GM19455 (cell line): Measurements from ENCODE around the gene ELP4.
"Not testable (repeated sequence)": the region's sequence is repeated elsewhere in the genome, so short reads cannot be mapped to it uniquely, and the experiment has no call there.

Experiments used
- ATAC-seq: cut with Tn5 transposase; IDR thresholded peaks from one replicate; pipeline ENCODE4 v1.9.1; 2021; ENCODE audit not compliant: unreplicated experiment

ELP4 gene

DNA sequence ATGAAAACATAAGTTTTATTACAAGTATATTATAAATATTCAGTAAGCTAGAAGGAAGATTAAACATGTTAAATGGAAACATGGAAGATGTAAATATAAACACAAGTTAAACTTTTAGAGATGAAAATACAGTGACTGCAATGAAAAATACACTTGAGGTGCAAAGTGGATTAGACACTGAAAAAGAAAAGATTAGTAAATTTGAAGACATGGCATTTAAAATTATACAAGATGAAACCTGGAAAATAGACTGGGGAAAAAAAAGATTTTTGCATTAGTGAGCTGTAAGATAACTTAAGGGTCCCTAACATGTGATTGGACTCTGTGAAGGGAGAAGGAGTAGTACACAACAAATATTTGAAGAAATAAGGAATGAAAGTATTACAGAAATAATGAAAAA lies 33.3 kb downstream of the ELP4 start:
- no peak for ATAC-seq

DNA sequence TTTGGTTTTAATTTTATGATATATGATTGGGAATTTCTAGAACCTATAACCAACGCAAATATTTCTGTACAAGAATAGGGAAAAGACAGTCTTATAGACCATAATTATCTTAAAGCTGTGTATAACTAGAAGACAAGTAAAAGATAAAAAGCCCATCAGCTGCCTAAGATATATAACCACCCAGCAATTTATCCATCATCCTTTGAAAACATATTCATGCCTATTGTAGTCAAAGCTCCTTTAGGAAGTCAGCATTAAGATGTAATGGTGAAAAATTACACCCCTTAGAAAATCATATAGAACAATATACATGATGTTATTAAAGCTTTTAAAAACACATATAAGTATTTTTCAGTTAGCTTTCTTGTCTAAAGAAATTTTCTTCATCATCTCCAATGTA lies 46.4 kb downstream of the ELP4 start:
- ATAC-seq: no peak

DNA sequence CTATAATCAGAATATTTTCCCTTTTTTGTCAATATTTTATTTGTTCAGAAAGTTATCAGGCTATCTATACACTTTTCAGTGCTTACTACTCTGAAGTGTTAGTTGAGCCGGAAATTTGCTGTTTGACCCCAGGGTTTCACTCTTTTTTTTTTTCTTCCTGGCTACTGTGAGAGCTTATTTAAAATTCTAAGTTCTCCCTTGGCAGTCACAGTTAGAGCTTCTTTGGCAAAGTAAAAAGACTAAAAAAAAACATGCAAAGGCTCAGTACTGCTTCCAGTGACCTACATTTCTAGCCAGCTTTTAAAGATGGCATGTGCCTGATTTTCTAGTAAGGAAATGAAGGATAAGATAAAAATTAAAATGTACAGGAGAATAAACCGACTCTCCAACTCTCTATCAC lies 48.4 kb downstream of the ELP4 start:
- ATAC-seq: no peak

DNA sequence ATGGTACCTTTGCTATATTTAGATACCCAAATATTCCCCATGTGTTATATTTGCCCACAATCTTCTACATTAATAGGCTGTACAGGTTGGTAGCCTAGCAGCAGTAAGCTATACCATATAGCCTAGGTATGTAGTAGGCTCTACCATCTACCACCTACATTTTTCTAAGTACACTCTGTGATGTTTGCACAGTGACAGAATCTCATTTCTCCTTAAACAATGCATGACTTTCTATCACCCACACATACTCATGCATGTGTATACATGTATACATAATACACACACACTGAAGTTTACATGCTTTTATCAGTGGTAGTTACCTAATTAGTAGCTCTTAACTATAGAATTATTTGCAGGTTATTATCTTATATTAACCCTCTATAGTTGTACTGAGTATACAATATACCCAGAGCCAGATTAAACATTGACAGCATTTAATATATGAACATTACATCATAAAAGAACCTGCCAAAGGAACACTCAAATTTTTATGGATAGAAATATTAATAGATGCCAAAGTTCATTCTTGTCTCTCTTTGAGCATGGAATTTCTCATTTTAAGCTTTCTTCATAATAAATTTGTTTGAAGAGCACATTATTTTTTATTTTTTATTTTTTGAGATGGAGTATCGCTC lies 51.4 kb downstream of the ELP4 start:
- no peak for ATAC-seq

DNA sequence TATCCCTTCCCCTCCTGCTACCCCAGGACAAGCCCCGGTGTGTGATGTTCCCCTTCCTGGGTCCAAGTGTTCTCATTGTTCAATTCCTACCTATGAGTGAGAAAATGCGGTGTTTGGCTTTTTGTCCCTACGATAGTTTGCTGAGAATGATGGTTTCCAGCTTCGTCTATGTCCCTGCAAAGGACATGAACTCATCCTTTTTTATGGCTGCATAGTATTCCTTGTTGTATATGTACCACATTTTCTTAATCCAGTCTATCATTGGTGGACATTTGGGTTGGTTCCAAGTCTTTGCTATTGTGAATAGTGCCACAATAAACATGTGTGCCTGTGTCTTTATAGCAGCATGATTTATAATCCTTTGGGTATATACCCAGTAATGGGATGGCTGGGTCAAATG lies 55.0 kb downstream of the ELP4 start:
- not testable (repeated sequence) for ATAC-seq

DNA sequence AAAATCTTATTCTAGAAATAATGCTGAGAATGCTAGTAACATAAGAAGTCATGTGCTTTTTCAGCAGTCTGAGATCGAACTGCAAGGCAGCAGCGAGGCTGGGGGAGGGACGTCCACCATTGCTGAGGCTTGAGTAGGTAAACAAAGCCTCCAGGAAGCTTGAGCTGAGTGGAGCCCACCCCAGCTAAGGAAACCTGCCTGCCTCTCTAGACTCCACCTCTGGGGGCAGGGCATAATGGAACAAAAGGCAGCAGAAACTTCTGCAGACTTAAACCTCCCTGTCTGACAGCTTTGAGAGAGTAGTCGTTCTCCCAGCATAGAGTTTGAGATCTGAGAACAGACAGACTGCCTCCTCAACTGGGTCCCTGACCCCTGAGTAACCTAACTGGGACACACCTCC lies 64.6 kb downstream of the ELP4 start:
- not testable (repeated sequence) for ATAC-seq

DNA sequence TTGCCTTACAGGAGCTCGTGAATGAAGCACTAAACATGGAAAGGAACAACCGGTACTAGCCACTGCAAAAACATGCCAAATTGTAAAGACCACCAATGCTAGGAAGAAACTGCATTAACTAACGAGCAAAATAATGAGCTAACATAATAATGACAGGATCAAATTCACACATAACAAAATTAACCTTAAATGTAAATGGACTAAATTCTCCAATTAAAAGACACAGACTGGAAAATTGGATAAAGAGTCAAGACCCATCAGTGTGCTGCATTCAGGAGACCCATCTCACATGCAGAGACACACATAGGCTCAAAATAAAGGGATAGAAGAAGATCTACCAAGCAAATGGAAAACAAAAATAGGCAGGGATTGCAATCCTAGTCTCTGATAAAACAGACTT lies 66.2 kb downstream of the ELP4 start:
- not testable (repeated sequence) for ATAC-seq

DNA sequence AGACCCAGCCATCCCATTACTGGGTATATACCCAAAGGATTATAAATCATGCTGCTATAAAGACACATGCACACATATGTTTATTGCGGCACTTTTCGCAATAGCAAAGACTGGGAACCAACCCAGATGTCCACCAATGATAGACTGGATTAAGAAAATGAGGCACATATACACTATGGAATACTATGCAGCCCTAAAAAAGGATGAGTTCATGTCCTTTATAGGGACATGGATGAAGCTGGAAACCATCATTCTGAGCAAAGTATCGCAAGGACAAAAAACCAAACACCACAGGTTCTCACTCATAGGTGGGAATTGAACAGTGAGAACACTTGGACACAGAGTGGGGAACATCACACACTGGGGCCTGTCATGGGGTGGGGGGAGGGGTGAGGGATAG lies 69.8 kb downstream of the ELP4 start:
- ATAC-seq: not testable (repeated sequence)

DNA sequence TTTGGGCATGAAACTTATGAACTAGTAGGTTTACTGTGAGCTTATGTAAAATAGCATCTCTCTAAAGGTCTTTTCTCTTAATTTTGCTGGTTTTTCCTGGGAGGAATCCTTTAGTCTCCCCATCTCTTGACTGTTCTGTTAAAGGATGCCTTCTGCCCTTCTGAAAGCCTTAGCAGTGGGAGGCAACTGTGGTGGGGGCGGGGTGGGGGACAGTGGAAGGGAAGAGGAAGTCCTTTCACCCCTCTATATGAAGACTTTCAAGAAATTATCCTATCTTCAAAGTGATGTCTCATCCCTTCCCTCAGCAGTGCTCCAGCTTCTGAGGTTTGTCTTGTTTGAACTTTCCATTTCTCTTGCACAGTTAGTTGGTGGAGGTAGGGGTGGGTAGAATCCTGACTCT lies 73.1 kb downstream of the ELP4 start:
- no peak for ATAC-seq

DNA sequence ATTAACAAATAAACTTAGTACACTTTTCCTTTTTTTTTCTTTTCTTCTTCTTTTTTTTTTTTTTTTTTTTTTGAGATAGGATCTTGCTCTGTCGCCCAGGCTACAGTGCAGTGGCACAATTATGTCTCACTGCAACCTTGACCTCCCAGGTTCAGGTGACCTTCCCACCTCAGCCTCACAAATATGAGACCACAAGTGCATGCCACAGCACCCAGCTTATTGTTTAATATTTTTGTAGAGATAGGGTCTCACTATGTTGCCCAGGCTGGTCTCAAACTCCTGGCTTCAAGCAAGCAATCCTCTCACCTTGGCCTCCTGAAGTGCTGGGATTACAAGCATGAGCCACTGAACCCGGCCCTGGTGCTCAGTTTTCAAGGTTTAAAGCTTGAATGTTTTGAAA lies 88.9 kb downstream of the ELP4 start:
- no peak for ATAC-seq

DNA sequence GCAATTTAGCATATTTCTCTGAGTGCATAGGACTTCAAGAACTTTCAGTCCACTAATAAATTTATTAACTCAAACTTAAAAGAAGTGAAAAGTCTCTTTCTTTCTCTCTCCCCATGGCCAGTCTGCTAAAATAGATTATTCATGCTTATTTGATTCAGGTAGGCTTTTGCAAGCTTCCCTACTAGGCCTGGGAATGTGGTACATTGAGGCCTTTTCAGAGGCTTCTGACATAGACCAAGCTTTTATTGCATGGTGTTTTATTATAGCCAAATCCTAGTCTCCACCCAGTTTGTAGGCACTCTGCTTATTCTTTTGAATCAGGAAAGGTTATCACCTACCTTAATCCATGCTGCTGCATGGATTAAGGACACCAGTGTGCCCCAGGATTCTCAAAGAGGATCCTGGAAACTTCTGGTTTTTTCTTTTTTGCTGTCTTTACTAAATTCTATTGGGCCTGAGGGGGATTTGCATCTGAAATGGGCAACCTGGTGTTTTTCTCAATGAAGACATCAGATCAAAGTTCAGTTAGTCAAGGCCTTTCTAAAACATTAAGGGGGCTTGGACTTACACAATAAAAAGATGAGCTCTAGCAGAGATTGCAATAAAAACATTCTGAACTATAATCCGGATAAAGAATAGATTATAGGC lies 92.2 kb downstream of the ELP4 start:
- ATAC-seq: no peak

DNA sequence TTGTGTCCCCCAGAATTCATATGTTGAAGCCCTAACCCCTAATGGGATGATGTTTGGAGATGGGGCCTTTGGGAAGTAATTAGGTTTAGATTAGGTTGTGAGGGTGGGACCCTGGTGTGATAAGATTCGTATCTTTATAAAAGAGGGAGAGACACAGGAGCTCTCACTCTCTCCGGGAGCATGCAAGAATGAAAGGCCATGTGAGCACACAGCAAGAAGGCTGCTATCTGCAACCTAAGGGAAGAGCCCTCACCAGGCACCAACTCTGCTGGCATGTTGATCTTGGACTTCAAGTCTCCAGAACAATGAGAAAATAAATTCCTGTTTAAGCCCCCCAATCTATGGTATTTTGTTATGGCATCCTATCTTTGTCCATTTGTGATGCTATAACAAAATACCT lies 97.3 kb downstream of the ELP4 start:
- ATAC-seq: no peak

DNA sequence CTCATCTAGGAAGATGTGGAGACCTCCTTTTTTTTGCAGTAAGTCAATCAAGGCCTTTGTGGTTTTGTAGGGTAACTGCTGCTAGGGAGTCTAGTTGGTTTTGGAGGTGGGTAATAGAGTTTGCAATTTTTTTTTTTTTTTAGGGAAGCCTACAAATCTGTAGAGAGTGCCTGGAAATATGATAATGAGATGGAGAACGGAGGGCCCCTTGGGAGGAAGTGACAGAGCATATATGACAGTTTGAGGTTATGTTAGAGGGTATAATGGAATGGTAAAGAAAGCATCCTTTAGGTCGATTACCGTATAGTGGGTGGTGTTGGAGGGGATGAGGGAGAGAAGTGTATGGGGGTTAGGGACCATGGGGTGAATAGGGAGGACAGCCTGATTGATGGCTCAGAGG lies 98.3 kb downstream of the ELP4 start:
- ATAC-seq: no peak

DNA sequence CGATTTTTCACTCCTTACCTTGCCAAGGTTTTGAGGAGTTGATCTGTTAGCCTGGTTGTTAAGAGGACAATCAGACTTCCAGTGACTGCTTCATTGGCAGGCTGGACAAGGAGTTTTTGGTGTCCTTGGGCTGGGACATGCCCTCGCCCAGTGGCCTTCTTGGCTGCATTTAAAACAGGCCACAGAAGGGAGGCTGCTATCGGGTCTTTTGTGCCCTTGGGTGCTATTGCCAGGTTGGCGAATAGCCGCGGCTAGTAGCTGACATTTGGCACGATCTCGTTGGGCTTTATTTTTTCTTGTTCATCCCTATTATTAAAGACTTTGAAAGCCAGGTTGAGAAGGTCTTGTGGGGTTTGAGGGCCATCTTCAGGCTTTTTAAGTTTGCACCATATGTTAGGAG lies 99.4 kb downstream of the ELP4 start:
- no peak for ATAC-seq

DNA sequence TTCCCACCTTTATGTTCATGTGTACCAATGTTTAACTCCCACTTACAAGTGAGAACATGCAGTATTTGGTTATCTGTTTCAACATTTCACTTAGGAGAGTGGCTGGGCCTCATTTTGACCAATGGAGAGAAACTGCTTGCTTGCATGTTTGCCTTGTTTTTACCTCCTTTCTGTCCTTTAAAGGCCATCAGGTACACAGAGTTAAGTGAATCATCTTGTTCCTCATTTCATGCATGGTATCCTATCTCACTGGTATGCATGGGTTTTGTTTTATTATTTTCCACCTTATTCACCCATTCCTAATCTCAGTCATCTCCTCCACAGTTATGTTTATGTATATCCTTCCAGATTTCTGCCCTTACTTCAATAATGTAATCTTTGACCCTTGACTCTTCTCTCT lies 101.0 kb downstream of the ELP4 start:
- no peak for ATAC-seq

DNA sequence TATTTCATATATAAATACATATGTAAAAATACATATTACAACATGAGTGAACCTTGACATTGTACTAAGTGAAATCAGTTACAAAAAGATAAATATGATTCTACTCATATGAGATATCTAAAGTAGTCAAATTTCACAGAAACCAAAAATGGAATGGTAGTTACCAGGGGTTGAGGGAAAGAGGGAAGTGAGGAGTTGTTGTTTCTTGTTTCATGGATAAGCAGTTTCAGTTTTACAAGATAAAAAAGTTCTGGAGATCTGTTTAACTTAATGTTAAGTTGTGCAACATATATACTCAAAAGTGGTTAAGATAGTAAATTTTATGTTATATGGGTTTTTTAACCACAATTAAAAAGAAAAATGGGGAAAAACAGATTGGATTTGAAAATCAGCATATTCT lies 107.7 kb downstream of the ELP4 start:
- ATAC-seq: no peak

DNA sequence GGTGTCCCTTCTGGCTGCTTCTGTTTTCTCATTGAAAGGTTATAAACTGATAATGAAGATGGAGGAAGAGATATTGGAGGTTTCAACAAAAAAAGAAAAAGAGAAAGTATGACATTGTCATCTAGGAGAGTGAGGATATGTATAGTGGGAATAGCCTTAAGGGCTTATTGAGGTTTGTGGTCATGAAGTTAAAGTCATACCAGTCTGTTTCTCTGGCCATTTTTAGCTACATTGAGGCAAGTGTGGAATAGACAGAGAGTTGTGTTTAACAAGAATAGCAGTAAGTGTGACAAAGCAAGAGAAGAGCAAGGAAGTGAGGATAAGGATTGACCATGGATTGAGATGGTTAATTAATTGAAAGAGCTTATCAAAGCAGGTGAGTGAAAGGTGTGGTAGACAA lies 110.4 kb downstream of the ELP4 start:
- ATAC-seq: no peak

DNA sequence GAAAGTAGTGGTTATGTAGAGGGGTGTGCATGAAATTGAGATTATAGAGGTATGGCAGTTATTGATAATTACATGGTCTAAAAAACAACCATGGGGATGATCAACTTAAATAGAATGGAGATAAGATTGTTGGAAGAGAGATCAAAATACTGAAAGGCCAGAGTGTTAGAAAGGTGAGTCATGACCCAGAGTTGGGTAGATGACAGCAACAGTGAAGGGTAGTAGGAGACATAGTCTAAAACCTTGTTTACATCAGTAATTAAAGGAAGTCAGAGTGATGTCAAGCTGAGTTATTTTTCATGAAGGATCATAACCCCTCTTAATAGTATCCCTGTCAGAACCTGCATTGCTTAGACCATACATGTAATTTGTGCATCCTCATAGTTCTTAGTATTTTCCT lies 110.9 kb downstream of the ELP4 start:
- no peak for ATAC-seq

DNA sequence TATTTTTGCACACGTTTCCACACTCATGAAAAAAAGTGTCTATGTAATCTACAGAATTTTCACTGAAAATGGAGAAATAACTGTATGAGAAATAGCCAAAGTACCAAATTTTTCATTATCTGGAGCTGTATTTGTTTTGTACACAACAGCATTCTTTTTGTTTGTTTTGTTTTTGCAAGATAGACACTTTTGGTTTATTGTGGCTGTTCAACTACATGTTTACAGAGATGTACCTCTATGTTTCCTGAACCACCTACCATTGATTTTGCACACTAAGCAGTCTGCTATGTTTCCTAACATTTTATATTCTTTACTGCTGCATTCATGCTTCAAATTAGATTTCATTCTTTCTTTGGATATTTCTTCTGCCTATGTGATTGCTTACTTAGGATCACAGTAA lies 116.3 kb downstream of the ELP4 start:
- no peak for ATAC-seq

DNA sequence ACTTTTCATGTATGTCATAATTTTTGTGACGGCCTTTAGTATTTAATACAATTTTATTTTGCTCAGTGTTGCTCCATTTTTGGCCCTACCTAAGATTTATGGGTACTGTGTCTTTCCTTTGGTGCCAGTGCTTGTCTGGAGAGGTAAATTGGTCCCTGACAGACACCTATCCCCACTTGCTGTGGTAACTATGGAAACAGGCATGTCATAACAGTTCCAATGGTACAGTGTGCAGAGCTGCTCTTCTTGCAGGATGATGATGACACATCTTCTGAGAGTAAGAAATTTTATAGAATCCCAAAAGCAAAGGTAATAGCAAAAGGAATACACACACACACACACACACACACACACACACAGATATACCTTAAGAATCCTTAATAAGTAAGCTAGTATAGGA lies 118.5 kb downstream of the ELP4 start:
- ATAC-seq: no peak

DNA sequence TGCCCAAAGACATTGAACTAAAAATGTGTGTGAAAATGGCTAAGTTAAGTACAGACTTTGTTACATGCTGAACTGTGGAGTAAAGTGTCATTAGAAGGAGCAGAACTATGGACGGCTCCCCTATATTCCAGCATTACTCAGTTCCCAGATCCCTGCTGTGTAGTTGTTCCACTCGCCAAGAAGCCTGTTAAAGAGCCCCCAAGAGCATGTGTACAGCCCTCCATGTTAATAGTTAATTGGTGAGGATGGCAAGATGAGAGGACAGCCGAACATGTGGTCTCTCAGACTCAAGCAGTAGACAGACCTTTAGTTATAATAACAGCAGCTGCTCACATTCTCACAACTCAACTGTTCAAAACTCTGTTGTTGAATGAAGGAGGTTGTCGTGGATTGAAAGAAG lies 127.4 kb downstream of the ELP4 start:
- no peak for ATAC-seq

DNA sequence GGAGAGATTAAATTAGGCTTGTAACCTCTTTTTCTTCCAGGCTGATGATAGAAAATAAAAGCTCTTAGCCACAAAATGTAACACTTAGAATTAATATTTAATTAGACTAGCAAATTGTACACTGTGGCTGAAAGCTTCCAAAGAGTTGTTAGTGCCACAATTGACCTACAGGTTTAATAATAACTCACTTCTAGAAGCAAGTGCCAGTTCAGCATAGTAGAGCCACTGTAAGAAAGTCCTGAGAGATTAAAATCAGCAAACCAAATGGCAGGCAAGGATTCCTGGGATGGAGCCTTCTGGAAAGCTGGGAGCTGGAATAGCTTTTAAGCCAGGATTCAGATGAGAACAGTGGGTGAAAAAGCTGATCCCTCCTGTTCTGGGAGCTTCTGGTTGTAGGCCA lies 131.0 kb downstream of the ELP4 start:
- no peak for ATAC-seq

DNA sequence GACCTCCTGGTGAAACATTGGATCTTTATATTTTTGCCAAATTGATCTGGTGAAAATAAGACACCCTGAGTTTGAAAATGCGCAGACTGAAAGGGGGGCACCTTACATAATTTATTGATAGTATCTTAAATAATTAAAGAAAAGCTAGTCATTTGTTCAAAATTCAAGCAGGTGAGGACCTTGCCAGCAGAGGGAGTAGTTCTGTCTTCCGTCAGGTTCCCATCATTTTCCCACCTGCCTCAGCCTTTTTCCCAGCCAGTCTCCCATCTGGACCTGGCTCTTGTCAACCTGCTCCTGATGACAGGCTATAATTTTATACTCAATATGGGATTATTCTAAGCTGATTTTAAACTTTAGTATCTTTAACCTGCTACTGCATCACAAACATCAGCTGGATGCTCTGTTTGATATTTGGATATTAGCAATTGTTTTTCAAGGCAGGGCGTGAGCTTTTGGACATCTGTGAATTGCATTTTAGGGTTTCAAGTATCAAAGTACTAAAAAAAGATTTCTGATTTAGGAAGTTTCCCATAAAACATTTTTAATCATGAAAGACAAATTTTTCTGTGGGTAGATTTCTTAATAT lies 132.0 kb downstream of the ELP4 start:
- no peak for ATAC-seq
